Prostate gland (tissue), 2 donors: ENCODE data around the gene ELK4. TPM values are rescaled to one million over a fixed set of nuclear protein-coding genes. Genes with fewer than 3 reads are reported as not detected.

Experiments
- DNase-seq: peaks from one replicate; pipeline ENCODE4 v3.0.0-alpha.2; 2019; ENCODE audit warnings: low spot score
- H3K27ac ChIP-seq, 2 donors: fragments of 200-600 bp; sonication (generic); 2 replicates each; pipeline ENCODE4 v1.5.1; 2017 to 2019
- H3K27me3 ChIP-seq: fragments of 200-600 bp; sonication (generic); replicated peaks from 2 replicates; pipeline ENCODE4 v1.5.1; 2019; ENCODE audit not compliant: insufficient read depth
- H3K36me3 ChIP-seq, 2 donors: fragments of 200-600 bp; sonication (generic); 1 replicate in 1 of 2; 2 replicates in 1 of 2; pipeline versions ENCODE4 v1.5.1 to v1.8.1; 2017 to 2019
- H3K4me1 ChIP-seq: fragments of 200-600 bp; sonication (generic); replicated peaks from 2 replicates; pipeline ENCODE4 v1.5.1; 2019
- H3K4me3 ChIP-seq, 2 donors: fragments of 200-600 bp; sonication (generic); 2 replicates each; pipeline ENCODE4 v1.5.1; 2017 to 2019
- H3K9me3 ChIP-seq: fragments of 200-600 bp; sonication (generic); 2 replicates; pipeline ENCODE4 v1.5.1; 2017
- CTCF ChIP-seq, 4 experiments: fragments of 200-600 bp in 2 of 4; fragments of 450-650 bp in 2 of 4; sonication (generic) in 2 of 4; IDR thresholded peaks; 1 replicate in 3 of 4; 2 replicates in 1 of 4; pipeline ENCODE4 v1.5.1; 2016 to 2019; ENCODE audit warnings: antibody characterized with exemption in 4 of 4, mild to moderate bottlenecking in 2 of 4, moderate library complexity in 2 of 4
- POLR2A ChIP-seq: fragments of 450-650 bp; IDR thresholded peaks from one replicate; pipeline ENCODE4 v1.6.1; 2016; ENCODE audit warnings: antibody characterized with exemption, mild to moderate bottlenecking
- POLR2AphosphoS5 ChIP-seq: sonication (generic); formaldehyde crosslinking; IDR thresholded peaks from one replicate; pipeline ENCODE4 v1.6.1; 2017; ENCODE audit warnings: antibody characterized with exemption
- WGBS: methylation state at CpG from one replicate; pipeline ENCODE4 v1.1.5; 2018; 5-methylcytosine and 5-hydroxymethylcytosine counted together
- intact Hi-C: fragments of 100-400 bp; cut with DNase I; formaldehyde crosslinking; loops from one replicate; pipeline ENCODE4 v1.14.2; 2022
- total RNA-seq, 2 donors: library from RNA; depleted of rRNA; stranded (reverse); fragments of >200 nt; gene quantifications; one replicate each; pipeline ENCODE4 v1.1.0, GENCODE V29; 2016

ELK4 gene
- total RNA-seq, 2 donors from 2014 or later = 58.8 to 62.7 TPM

GRCh38 chr1:205660361-205660760, 28.6 kb upstream of the ELK4 start:
- H3K27me3 ChIP-seq = no peaks in the 10 kb centered on the region
- peaks cover 15 to 29% of the 10 kb centered on the region in 2 donors for H3K36me3 ChIP-seq
- H3K9me3 ChIP-seq = no peaks in the 10 kb centered on the region
- DNase-seq = no peak
- H3K4me1 ChIP-seq = peaks cover 17% of the 10 kb centered on the region
- TF ChIP-seq POLR2AphosphoS5 = no peak
- TF ChIP-seq POLR2A = no peak
- TF ChIP-seq CTCF (IDR thresholded peaks at IDR 0.05) = no peak
- intact Hi-C loops = loop anchor here (5.0 to 10.0 kb wide), 2 partner anchors 317 to 434 kb away; no protein-coding TSS in a partner anchor
- H3K4me3 ChIP-seq = no peak overlapping the region
- peak overlapping the region in 1 of 2 donors; percentile 89 for H3K27ac ChIP-seq
- 71% methylated on average over 6 of the region's 8 CpGs for WGBS

GRCh38 chr1:205658943-205659581, 27.3 kb upstream of the ELK4 start:
- Histone ChIP-seq H3K9me3 (no peaks in the 10 kb centered on the region), H3K27ac (peak overlapping the region in 1 of 2 donors; percentile 89), H3K4me3 (no peak overlapping the region), H3K36me3 (peaks cover 10 to 24% of the 10 kb centered on the region in 2 donors), H3K27me3 (no peaks in the 10 kb centered on the region), H3K4me1 (peaks cover 12% of the 10 kb centered on the region)
- WGBS = 18% methylated on average over 11 of the region's 20 CpGs
- peak; percentile 75 for DNase-seq
- intact Hi-C loops = loop anchor here (5.0 kb wide), 1 partner anchor 132 kb away; no protein-coding TSS in a partner anchor
- TF ChIP-seq POLR2A = no peak
- TF ChIP-seq CTCF (IDR thresholded peaks at IDR 0.05) = peak; percentile 63 to 92 (median 76)
- TF ChIP-seq POLR2AphosphoS5 = peak; percentile 18

GRCh38 chr1:205656236-205656635, 24.4 kb upstream of the ELK4 start:
- WGBS = 48% methylated on average over 2 of the region's 2 CpGs
- peaks cover 6 to 7% of the 10 kb centered on the region in 2 donors for H3K36me3 ChIP-seq
- intact Hi-C loops = loop anchor here (5.0 kb wide), 1 partner anchor 129 kb away; no protein-coding TSS in a partner anchor
- no peak for TF ChIP-seq POLR2AphosphoS5
- TF ChIP-seq POLR2A = no peak
- no peak for TF ChIP-seq CTCF (IDR thresholded peaks at IDR 0.05)
- no peak overlapping the region for H3K4me3 ChIP-seq
- H3K27ac ChIP-seq = no peak overlapping the region
- no peak for DNase-seq
- no peaks in the 10 kb centered on the region for H3K9me3 ChIP-seq
- no peaks in the 10 kb centered on the region for H3K27me3 ChIP-seq
- H3K4me1 ChIP-seq = peaks cover 9% of the 10 kb centered on the region

GRCh38 chr1:205652984-205653383, 21.2 kb upstream of the ELK4 start:
- Histone ChIP-seq H3K4me1 (no peaks in the 10 kb centered on the region), H3K9me3 (no peaks in the 10 kb centered on the region), H3K27ac (no peak overlapping the region), H3K4me3 (no peak overlapping the region), H3K27me3 (no peaks in the 10 kb centered on the region), H3K36me3 (no peaks in the 10 kb centered on the region)
- intact Hi-C loops = no loop called here
- no peak for DNase-seq
- 60% methylated on average over 11 of the region's 11 CpGs for WGBS
- TF ChIP-seq CTCF (IDR thresholded peaks at IDR 0.05) = no peak
- TF ChIP-seq POLR2AphosphoS5 = no peak
- TF ChIP-seq POLR2A = no peak

GRCh38 chr1:205650241-205650640, 18.4 kb upstream of the ELK4 start:
- intact Hi-C loops = no loop called here
- no peak for TF ChIP-seq POLR2AphosphoS5
- no peak for TF ChIP-seq POLR2A
- no peak for TF ChIP-seq CTCF (IDR thresholded peaks at IDR 0.05)
- no peak for DNase-seq
- 58% methylated on average over 1 of the region's 1 CpG for WGBS
- H3K27ac ChIP-seq = no peak overlapping the region
- H3K4me3 ChIP-seq = no peak overlapping the region
- no peaks in the 10 kb centered on the region for H3K4me1 ChIP-seq
- H3K27me3 ChIP-seq = no peaks in the 10 kb centered on the region
- H3K36me3 ChIP-seq = no peaks in the 10 kb centered on the region
- no peaks in the 10 kb centered on the region for H3K9me3 ChIP-seq
